ENCODE data around the gene KCNT2. TPM values are rescaled to one million over a fixed set of nuclear protein-coding genes. Genes with fewer than 3 reads are reported as not detected.

KCNT2 gene
- total RNA-seq, 4 donors from 2014 or later = 1.9 to 9.7 (median 6.3) TPM

DNA sequence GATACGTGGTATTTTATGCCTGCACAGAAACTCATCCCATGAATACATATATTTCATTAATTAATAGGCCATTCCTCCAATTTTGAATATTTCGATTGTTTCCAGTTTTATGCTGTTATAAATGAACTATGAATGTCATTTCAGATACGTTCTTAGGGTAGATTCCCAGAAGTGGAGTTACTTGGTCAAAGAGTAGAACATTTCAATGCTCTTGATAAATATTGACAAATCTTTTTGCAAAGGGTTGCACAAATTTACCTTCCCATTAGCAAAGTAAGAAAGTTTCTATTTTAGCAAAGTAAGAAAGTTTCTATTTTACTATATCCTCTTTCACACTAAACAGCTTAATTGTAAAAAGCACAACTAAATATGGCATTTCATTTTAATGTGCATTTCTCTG is 48.9 kb downstream of the KCNT2 start:
- TF ChIP-seq, protein P1, sequence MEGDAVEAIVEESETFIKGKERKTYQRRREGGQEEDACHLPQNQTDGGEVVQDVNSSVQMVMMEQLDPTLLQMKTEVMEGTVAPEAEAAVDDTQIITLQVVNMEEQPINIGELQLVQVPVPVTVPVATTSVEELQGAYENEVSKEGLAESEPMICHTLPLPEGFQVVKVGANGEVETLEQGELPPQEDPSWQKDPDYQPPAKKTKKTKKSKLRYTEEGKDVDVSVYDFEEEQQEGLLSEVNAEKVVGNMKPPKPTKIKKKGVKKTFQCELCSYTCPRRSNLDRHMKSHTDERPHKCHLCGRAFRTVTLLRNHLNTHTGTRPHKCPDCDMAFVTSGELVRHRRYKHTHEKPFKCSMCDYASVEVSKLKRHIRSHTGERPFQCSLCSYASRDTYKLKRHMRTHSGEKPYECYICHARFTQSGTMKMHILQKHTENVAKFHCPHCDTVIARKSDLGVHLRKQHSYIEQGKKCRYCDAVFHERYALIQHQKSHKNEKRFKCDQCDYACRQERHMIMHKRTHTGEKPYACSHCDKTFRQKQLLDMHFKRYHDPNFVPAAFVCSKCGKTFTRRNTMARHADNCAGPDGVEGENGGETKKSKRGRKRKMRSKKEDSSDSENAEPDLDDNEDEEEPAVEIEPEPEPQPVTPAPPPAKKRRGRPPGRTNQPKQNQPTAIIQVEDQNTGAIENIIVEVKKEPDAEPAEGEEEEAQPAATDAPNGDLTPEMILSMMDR (IDR thresholded peaks at IDR 0.05; ENCODE audit: low read depth) = no peak

DNA sequence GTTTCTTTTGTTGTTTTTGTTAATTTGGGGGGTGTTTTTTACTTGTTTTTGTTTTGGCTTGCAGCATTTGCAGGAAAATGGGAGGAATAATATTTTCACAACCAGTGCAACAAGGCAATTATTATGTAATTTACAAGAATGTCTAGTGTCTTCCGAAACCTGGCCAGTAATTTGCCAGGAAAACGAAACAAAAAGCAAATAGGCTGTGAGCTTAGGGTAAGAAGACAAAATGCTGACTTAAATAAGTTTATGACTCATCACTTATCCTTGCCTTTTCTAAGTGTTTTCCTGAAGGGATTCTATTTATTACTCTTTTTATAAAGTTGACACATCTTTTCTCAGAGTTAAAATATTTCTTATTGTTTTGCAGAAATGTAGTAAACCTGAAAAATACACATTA is 49.8 kb downstream of the KCNT2 start:
- TF ChIP-seq, protein P1 (IDR thresholded peaks at IDR 0.05; ENCODE audit: low read depth) = no peak

GRCh38 chr1:196557797-196558196 is 50.4 kb downstream of the KCNT2 start:
- TF ChIP-seq, protein P1 (IDR thresholded peaks at IDR 0.05; ENCODE audit: low read depth) = no peak

- TF ChIP-seq, protein P1 (IDR thresholded peaks at IDR 0.05; ENCODE audit: low read depth) = no peak
These were observed 57.5 kb downstream of the KCNT2 start for GRCh38 chr1:196550731-196551130.

- TF ChIP-seq, protein P1 (IDR thresholded peaks at IDR 0.05; ENCODE audit: low read depth) = no peak
These were observed 61.7 kb downstream of the KCNT2 start for GRCh38 chr1:196546272-196547111.

DNA sequence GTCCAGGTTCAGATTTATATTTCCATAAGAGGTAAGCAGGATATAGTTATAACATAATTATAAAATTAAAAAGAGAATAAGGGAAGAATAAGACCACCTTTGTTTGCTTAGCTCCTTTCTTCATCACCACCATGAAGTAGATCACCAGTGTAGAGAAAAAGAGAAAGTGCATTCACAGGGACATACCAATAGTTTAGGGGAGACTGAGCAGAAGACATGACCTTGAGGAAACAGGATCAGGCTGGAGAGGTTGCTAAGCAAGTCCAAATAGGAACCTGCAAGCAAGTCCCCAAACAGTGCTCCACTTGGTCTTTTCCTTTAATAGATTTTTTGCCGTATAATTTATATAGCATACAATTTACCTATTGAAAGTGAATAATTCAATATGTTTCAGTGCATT is 63.0 kb downstream of the KCNT2 start:
- TF ChIP-seq, protein P1 (IDR thresholded peaks at IDR 0.05; ENCODE audit: low read depth) = no peak

- TF ChIP-seq, protein P1 (IDR thresholded peaks at IDR 0.05; ENCODE audit: low read depth) = no peak
These were observed 63.6 kb downstream of the KCNT2 start for GRCh38 chr1:196544617-196545016.

All from subcutaneous adipose tissue (tissue), 4 donors.